ENCODE measurements around the gene ZFP36L1. TPM values are rescaled to one million over a fixed set of nuclear protein-coding genes. Genes with fewer than 3 reads are reported as not detected.

Gene ZFP36L1
- total RNA-seq, 1 donor, result 46.7 TPM

DNA sequence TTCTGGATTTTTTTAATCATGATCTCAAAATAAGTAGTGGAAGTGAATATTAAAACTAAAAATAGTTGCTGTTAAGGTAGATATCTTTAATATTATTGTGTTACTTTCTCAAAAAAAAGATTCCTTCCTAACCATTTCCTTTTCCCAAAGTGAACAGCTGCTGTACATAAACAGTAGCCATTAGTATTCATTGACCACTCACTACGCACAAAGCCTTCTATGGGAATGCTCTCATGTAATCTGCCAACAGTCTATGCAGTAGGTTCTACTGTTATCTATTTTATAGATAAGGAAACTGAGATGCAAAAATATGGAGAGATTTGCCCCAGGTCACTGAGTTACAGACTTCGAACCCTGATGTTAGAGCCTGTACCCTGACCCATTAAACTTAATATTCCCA, 32.1 kb downstream of the ZFP36L1 start:
- no peak overlapping the region for H3K4me2 ChIP-seq (ENCODE audit: insufficient read depth, low read length)
- TF ChIP-seq, protein P1, sequence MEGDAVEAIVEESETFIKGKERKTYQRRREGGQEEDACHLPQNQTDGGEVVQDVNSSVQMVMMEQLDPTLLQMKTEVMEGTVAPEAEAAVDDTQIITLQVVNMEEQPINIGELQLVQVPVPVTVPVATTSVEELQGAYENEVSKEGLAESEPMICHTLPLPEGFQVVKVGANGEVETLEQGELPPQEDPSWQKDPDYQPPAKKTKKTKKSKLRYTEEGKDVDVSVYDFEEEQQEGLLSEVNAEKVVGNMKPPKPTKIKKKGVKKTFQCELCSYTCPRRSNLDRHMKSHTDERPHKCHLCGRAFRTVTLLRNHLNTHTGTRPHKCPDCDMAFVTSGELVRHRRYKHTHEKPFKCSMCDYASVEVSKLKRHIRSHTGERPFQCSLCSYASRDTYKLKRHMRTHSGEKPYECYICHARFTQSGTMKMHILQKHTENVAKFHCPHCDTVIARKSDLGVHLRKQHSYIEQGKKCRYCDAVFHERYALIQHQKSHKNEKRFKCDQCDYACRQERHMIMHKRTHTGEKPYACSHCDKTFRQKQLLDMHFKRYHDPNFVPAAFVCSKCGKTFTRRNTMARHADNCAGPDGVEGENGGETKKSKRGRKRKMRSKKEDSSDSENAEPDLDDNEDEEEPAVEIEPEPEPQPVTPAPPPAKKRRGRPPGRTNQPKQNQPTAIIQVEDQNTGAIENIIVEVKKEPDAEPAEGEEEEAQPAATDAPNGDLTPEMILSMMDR (IDR thresholded peaks at IDR 0.05; ENCODE audit: extremely low read depth, low read depth, low read length), result no peak
- H3K9me3 ChIP-seq (ENCODE audit: low read depth, low read length), result no peaks in the 10 kb centered on the region
- H2AFZ ChIP-seq (ENCODE audit: low read length), result no peak overlapping the region
- H4K20me1 ChIP-seq (ENCODE audit: insufficient read depth, low read length), result no peaks in the 10 kb centered on the region
- no peak overlapping the region for H3K4me3 ChIP-seq (ENCODE audit: insufficient read depth, low read length)
- DNase-seq (ENCODE audit: insufficient read length, low spot score, missing footprints), result no peak
- no peaks in the 10 kb centered on the region for H3K36me3 ChIP-seq (ENCODE audit: insufficient read depth, low read length)
- H3K79me2 ChIP-seq (ENCODE audit: insufficient read depth, low read length), result no peaks in the 10 kb centered on the region
- H3K27ac ChIP-seq (ENCODE audit: low read depth, low read length), result no peak overlapping the region
- peaks cover 20% of the 10 kb centered on the region for H3K4me1 ChIP-seq (ENCODE audit: insufficient read depth, low read length)
- H3K27me3 ChIP-seq (ENCODE audit: insufficient read depth, low read length), result no peaks in the 10 kb centered on the region

GRCh38 chr14:68759937-68760336, 32.9 kb downstream of the ZFP36L1 start:
- H3K9me3 ChIP-seq (ENCODE audit: low read depth, low read length), result no peaks in the 10 kb centered on the region
- H3K27me3 ChIP-seq (ENCODE audit: insufficient read depth, low read length), result no peaks in the 10 kb centered on the region
- no peak overlapping the region for H2AFZ ChIP-seq (ENCODE audit: low read length)
- H4K20me1 ChIP-seq (ENCODE audit: insufficient read depth, low read length), result no peaks in the 10 kb centered on the region
- TF ChIP-seq, protein P1 (IDR thresholded peaks at IDR 0.05; ENCODE audit: extremely low read depth, low read depth, low read length), result no peak
- no peaks in the 10 kb centered on the region for H3K79me2 ChIP-seq (ENCODE audit: insufficient read depth, low read length)
- H3K4me2 ChIP-seq (ENCODE audit: insufficient read depth, low read length), result no peak overlapping the region
- no peak for DNase-seq (ENCODE audit: insufficient read length, low spot score, missing footprints)
- no peak overlapping the region for H3K27ac ChIP-seq (ENCODE audit: low read depth, low read length)
- no peaks in the 10 kb centered on the region for H3K36me3 ChIP-seq (ENCODE audit: insufficient read depth, low read length)
- peaks cover 20% of the 10 kb centered on the region for H3K4me1 ChIP-seq (ENCODE audit: insufficient read depth, low read length)
- H3K4me3 ChIP-seq (ENCODE audit: insufficient read depth, low read length), result no peak overlapping the region

GRCh38 chr14:68759017-68759560, 33.8 kb downstream of the ZFP36L1 start:
- Histone ChIP-seq H3K79me2 (ENCODE audit: insufficient read depth, low read length) (no peaks in the 10 kb centered on the region), H3K27me3 (ENCODE audit: insufficient read depth, low read length) (no peaks in the 10 kb centered on the region), H3K27ac (ENCODE audit: low read depth, low read length) (no peak overlapping the region), H3K4me2 (ENCODE audit: insufficient read depth, low read length) (no peak overlapping the region), H3K36me3 (ENCODE audit: insufficient read depth, low read length) (no peaks in the 10 kb centered on the region), H2AFZ (ENCODE audit: low read length) (no peak overlapping the region), H3K9me3 (ENCODE audit: low read depth, low read length) (no peaks in the 10 kb centered on the region), H3K4me3 (ENCODE audit: insufficient read depth, low read length) (no peak overlapping the region), H3K4me1 (ENCODE audit: insufficient read depth, low read length) (peaks cover 21% of the 10 kb centered on the region), H4K20me1 (ENCODE audit: insufficient read depth, low read length) (no peaks in the 10 kb centered on the region)
- TF ChIP-seq, protein P1 (IDR thresholded peaks at IDR 0.05; ENCODE audit: extremely low read depth, low read depth, low read length), result no peak
- DNase-seq (ENCODE audit: insufficient read length, low spot score, missing footprints), result no peak

GRCh38 chr14:68758301-68758700, 34.6 kb downstream of the ZFP36L1 start:
- Histone ChIP-seq H3K36me3 (ENCODE audit: insufficient read depth, low read length) (no peaks in the 10 kb centered on the region), H3K4me3 (ENCODE audit: insufficient read depth, low read length) (no peak overlapping the region), H3K79me2 (ENCODE audit: insufficient read depth, low read length) (no peaks in the 10 kb centered on the region), H3K27me3 (ENCODE audit: insufficient read depth, low read length) (no peaks in the 10 kb centered on the region), H3K27ac (ENCODE audit: low read depth, low read length) (no peak overlapping the region), H3K9me3 (ENCODE audit: low read depth, low read length) (no peaks in the 10 kb centered on the region), H3K4me1 (ENCODE audit: insufficient read depth, low read length) (peaks cover 19% of the 10 kb centered on the region), H4K20me1 (ENCODE audit: insufficient read depth, low read length) (no peaks in the 10 kb centered on the region), H3K4me2 (ENCODE audit: insufficient read depth, low read length) (no peak overlapping the region), H2AFZ (ENCODE audit: low read length) (no peak overlapping the region)
- DNase-seq (ENCODE audit: insufficient read length, low spot score, missing footprints), result no peak
- TF ChIP-seq, protein P1 (IDR thresholded peaks at IDR 0.05; ENCODE audit: extremely low read depth, low read depth, low read length), result no peak

Data from osteoblast (primary cell).